ENCODE measurements around the gene LINGO3.
A peak's percentile ranks its signal among the peaks of the same experiment; 100 is the strongest.

LINGO3 gene

DNA sequence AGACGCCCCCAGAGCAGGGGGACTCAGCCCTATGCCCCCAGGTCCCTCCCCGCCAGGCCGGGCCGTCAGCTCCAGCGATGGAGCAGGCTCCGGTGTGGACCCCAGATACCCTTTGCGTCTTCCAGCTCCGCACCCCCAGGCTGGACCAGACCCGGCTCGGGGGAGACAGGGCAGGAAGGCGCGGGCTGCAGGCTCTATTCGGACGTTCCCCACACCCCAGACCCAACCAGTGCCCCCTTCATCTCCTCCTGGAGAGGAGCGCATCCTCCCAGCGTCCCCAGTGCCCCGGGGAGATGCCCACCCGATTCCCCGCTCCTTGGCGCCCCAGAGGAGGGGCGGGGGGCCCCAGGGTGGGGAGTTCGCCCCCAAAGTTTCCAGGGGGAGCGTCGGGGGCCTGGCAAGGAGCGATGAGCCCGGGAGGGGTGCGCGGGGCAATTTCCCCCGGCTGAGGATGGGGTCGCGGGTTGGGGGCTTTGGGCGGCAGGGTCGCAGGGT is 389 bp downstream of the LINGO3 start:
- DNase-seq (ENCODE audit: low read depth in 1 of 2, low spot score in 1 of 2), result no peak

DNA sequence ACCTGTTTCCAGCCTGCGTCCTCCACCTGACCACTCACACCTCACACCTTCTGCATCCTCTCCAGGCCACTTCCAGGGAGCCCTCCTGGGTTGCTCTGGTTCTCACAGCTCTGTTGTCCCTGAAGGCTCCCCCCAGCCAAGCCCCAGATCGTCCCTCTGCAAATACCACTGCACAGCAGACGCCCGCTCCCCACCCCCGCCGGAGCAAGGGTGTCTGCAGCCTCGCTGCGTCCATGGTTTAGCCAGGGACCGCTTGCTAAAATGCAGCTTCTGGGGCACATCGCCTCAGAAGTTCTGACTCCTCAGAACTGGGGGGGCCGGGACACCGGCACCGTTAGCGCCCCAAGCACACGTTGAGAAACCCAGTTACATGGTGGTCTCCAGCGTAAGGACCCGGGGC is 983 bp downstream of the LINGO3 start:
- DNase-seq (ENCODE audit: low read depth in 1 of 2, low spot score in 1 of 2), result no peak

DNA sequence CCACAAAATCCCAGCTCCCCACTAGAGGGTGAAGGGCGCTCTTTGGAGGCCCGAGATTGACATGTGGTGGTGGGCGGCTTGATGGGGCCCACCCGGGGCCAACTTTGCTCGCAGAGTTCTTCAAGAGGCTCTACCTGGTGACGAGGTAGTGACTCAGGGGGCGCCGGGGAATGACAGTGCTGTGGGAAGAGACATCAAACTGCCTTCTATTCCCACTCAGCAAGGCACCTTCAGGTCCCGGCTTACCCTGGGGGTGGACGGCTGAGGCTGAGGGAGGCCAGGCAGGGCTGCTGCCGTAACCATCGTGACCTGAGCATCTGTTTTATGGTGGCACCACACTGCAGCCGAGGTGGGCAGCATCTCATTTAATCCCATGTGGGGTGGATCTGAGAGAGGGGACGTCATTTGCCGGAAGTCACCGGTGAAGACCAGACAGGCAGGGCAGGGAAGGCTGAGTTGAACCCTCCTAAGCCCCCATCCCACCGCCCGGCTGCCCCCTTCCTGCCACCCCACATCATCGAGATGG is 1.6 kb downstream of the LINGO3 start:
- no peak for DNase-seq (ENCODE audit: low read depth in 1 of 2, low spot score in 1 of 2)

DNA sequence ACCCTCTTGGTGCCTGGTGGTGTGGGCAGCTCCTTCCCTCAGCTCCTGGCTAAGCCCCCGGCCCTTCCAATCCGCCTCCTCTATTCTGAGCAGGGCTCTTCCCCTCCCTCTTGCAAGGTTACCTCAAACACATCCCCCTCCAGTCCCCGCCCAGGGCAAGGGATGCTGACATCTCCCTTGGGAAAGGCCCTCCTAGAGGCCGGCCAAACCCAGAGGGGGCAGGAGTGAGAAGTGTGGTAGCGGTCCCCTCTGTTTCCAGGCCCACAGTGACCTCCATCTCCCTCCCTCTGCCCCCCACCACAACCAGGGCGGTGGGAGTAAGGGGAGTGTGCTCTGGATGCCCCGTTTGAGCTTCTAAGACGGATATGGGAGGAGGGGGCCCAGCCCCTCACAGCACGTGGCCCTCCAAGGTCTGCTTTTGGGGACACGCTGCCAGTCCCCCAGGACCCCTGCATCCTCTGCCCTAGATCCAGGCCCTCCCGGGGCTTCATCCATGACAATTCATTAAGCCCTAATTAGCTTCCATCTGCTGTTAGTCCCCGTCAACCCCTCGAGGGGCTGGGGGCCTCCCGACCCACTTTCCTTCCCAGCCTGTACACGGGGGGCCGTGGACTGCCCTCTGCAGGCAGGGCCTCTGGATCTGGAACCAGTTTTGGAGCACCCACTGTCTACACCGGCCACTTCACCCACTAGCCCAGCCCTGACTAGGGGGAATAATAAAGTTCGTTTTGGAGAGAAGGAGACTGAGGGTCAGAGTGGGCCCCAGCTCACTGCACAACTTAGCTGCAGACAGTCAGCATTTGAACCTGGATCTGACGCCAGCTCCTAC is 2.3 kb downstream of the LINGO3 start:
- DNase-seq (ENCODE audit: low read depth in 1 of 2, low spot score in 1 of 2), result no peak

DNA sequence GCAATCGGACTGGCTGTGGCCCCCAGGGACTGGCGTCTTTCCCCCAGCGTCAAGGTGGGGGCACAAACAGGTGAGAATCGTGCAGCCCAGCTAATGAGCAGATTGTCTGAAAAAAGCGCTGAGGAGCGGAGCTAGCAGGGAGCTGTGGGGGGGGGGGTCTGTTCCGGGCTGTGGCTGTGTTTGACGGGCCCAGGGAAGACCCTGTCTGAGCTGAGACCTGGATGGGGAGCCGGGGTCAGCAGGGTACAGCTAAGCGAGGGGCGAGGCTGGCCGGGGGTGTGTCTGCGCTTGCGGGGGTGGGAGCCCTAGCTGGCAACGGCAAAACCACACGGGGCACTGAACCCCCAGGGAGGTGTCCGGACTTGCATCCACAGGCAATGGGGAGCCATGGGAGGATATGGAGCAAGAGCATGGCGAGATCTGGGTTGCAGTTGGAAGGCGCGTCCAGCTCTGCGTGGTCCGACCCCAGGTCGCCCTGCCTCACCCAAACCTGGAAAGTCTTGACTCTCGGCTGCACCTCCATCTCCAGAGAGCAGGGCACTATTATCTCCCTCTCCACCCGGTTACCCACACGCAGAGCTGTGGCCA is 4.6 kb downstream of the LINGO3 start:
- no peak for DNase-seq (ENCODE audit: low read depth in 1 of 2, low spot score in 1 of 2)

DNA sequence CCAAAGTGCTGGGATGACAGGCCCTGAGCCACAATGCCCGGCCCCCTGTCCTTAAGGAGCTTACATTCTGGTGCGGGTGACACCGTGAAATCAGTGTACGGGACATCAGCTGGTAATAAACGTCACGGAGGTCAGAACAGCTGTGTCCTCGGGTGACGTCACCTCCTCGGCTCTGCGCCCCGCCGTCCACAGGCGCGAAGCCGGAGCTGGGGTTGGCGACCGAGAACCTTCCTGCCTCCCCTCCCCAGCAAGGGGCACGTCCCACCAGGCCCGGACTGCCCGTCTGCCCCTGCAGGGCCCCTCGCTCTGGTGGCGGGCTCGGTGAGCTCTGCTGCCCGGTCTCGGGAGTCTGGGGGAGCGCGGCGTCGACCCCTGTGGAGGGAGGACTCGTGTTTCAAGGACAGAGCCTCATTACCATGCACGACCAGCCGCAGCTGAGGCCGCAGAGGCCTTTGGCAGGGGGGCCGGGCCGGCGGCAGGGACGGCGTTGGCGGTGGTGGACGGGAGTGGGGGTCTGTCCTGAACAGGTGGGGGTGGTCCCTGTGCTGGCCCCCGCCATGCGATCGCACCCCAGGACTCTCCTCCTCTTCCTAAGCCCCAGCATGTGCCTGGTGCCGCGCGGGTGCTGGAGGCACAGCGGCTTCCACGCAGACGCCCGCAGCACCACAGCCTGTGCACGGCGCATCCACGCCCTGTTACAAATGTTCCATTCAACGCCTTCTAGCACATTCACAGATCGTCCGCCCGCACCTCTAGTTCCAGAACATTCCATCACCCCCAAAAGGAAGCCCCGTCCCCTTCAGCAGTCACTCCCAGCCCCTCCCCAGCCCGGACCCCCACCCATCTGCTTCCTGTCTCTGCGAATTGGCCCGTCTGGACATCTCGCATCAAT is 5.4 kb downstream of the LINGO3 start:
- DNase-seq (ENCODE audit: low read depth in 1 of 2, low spot score in 1 of 2), result no peak

DNA sequence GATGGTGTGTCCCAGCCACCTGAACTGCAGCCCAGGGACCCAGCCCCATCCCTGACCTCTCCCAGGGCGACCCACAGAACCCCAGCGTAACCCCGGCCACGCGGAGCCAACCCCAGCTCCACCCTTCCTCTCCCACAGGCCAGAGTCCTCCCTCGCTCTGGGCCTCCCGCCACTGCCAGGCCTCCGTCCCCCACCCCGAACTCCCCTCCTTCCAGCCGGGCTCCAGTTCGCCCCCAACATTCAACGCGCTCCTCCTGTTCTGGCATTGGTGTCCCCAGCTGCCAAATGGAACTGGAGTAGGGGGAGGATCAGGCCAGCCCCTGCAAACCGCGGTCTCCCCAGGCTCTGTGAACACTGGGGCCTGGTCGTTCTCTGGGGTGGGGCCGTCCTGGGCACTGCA is 7.4 kb downstream of the LINGO3 start:
- no peak for DNase-seq (ENCODE audit: low read depth in 1 of 2, low spot score in 1 of 2)

DNA sequence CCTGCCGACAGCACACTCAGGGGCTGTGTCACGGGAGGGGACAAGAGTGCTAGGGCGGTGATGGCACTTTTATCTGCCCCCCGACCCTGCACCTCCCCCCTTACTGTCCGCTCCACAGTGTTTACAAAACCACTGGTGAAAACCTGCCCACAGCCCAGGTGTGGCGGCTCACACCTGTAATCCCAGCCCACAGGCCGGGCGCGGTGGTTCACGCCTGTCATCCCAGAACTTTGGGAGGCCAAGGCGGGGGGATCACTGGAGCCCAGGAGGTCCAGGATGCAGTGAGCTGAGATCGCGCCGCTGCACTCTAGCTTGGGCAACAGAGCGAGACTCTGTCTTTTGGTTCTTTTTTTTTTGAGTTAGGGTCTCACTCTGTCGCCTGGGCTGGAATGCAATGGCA is 11.8 kb downstream of the LINGO3 start:
- DNase-seq (ENCODE audit: low read depth in 1 of 2, low spot score in 1 of 2), result no peak

DNA sequence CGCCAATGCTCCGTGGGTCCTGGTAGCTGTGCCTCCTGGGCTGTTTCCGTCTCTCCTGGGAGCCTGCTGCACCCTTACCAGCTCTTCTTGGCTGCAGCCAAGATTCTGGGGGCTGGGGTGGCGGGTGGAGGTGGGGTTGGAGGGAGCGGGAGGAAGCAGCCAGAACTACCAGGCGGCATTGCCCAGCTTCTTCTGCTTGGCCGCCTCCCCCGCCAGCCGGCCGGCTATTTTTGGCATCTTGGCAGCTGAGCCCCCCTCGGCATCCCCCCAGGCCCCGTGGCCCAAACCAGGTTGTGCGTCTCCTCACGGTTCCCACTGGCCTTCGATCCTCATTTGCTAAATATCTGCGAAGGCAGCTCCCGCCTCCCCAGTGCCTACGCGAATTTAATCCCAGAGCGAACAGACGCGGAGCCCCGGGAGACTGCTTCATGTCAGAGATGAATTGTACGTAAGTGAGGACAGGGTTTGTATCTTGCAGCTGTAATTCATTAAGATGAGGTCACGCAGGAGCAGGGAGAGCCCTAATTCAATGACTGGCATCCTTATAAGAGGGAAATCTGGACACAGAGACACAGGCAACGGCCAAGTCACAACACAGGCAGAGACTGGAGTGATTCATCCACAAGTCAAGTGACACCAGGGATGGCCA is 13.1 kb downstream of the LINGO3 start:
- no peak for DNase-seq (ENCODE audit: low read depth in 1 of 2, low spot score in 1 of 2)

DNA sequence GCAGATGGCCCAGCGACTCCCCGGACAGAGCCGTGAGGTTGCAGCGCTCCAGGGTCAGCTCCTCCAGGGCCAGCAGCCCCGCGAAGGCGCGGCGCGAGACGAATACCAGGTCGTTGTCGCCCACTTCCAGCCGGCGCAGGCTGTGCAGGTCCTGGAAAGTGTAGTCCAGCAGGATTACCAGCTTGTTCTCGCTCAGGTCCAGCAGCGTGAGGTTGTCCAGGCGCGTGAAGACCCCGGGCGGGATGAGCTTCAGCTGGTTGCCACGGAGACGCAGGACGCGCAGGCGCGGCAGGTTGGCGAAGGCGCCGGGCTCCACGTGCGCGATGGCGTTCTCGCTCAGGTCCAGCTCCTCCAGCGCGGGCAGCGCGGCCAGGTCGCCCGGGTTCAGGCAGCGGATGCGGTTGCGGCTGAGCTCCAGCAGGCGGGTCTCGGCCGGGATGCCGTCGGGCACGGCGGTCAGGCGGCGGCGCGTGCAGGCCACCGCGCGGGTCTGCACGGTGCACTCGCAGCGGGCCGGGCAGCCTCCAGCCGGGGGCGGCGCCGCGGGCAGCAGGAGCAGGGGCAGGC is 16.7 kb downstream of the LINGO3 start:
- no peak for DNase-seq (ENCODE audit: low read depth in 1 of 2, low spot score in 1 of 2)

DNA sequence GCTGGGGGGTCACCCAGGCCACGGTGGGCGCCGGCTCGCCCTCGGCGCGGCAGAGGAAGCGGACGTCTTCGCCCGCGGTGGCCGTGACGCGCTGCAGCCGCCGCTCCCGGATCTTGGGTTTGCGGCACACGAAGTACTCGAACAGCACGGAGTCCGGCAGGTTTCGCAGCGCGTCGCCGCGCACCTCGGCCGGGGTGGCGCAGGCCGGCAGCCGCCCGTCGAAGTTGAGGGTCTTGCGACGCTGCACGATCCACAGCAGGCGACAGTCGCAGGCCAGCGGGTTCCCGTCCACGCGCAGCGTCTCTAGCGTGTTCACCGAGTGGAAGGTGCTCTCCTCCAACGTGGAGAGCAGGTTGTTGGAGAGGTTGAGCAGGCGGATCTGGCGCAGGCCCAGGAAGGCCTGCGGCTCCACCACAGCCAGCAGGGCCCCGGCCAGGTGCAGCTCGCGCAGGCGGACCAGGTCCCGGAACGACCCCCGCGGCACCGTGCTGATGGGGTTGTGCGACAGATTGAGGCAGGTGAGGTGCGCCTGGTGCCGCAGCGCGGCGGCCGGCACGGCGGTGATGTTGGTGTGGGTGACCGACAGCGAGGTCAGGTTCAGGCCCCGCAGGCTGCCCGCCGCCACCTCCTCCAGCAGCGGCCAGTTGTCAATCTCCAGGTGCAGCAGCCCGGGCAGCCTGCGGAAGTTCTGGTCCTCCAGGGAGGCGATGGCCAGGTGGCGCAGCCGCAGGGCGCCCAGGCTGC is 17.3 kb downstream of the LINGO3 start:
- no peak for DNase-seq (ENCODE audit: low read depth in 1 of 2, low spot score in 1 of 2)

DNA sequence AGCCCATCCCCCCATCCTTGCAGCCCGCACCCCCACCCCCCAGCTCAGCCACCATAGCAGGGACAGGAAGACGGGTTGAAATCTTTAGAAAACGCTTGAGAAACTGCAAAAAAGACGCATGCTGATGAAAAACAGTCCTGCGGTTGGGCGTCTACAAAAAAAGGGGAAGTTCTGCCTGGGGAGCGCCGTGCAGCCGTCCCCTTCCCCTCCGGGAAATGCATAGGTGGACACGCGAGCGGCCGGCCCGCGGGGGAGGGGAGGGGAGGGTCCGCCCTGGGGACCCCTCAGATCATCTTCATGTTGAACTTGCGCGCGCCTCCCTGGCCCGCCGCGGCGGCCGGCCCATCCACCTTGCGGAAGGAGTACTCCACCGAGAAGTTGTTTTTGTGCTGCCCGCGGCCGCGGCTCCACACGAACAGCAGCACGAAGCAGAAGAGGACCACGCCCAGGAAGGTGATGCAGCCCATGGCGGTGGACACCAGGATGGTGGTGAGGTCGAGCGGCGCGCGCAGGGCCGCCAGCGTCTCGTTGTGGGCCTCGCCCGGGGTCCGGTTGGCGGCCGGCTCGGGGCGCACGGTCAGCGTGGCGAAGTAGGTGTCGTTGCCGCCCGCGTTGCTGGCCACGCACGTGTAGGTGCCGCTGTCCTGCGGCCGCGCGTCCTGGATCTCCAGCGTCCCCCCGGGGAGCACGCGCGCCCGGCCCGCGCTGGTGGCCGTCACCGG is 18.1 kb downstream of the LINGO3 start:
- DNase-seq (ENCODE audit: low read depth in 1 of 2, low spot score in 1 of 2), result peak in 1 of 2 donors; percentile 31

DNA sequence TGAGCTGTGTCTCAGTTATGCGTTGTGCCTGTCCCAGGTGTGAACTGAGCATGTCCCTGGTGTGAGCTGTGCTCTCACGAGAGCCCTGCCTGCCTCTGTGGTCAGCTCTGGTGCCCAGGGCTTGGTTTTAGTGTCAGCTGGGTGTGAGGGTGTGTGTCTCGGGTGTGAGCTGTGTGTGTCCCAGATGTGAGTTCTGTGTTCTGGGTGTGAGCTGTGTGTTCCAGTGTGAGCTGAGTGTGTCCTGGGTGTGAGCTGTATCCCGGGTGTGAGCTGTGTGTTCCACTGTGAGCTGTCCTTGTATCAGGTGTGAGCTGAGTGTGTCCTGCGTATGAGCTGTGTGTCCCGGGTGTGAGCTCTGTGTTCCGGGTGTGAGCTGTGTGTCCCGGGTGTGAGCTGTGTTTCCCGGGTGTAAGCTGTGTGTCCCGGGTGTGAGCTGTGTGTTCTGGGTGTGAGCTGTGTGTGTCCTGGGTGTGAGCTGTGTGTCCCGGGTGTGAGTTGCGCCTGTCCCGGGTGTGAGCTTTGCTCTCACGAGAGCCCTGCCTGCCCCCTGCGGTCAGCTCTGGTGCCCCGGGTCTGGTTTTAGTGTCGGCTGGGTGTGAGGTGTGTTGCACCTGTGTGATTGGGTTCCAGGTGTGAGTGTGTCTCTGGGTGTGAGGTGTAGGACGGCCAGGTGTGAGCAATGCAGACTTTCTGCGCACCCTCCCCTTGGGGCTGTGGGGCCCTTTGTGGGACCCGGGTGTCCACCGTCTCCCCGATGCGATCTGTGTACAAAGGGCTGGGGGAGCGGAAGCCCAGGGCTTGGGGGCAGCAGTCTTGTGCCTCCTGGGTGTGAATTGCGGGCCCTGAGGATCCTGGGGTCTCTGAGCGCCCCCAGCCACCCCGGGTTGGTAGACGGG is 18.9 kb downstream of the LINGO3 start:
- no peak for DNase-seq (ENCODE audit: low read depth in 1 of 2, low spot score in 1 of 2)

DNA sequence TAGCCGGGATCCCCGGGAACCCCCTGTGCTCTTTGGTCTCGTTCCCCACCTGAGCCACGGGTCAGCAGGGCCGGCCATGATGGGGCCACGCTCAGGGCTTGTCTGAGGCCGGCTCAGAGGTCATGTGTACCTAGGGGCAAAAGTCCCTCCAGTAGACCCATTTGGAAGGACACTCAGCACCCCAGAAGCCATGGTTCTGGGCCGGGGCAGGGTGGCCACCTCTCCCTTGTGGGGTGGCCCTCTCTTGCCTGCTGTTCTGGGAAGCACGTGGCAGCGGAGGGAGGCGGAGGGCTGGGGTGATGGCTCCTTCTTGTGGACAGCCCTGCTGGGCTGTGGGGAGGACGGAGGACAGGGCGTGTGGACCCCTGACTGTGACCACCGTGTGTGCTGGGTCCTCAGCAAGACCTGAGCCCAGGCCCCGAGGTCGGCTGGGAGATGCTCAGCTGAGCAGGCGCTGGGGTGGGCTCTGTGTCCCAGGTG is 19.6 kb downstream of the LINGO3 start:
- no peak for DNase-seq (ENCODE audit: low read depth in 1 of 2, low spot score in 1 of 2)

DNA sequence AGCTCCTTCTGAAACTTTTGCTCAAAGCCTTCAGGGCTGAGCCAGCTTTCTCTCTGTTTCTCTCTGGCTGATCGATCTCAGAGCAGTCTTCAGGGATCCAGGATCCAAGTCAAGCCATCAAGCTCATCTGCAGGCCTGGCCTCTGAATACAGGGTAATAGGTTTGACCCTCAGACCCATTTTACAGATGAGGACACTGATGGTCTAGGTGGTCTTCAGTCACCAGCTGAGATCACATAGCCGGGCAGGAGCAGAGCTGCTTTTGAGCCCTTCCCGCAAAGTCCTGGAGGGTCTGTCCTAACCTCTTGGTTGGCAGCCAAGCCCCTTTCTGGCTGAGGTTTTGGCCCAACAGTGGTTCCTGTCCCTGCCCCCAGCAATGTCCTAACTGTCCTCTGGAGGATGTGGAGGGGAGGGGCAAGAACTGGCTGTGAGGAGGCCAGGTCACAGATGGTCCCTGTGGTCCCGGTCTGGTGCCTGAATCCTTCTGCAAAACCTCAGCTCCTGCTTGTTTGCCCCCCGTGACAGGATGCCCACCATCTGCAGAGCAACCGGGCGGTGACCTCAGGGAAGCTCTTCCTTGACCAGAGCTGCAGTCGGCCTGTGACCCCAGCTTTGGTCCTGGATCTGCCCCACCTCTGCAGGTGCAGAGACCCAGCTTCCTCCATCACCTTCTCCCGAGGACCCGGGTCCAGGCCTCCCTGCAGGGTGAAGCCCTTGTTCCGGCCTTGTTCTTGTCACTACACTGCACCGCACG is 20.2 kb downstream of the LINGO3 start:
- DNase-seq (ENCODE audit: low read depth in 1 of 2, low spot score in 1 of 2), result no peak

DNA sequence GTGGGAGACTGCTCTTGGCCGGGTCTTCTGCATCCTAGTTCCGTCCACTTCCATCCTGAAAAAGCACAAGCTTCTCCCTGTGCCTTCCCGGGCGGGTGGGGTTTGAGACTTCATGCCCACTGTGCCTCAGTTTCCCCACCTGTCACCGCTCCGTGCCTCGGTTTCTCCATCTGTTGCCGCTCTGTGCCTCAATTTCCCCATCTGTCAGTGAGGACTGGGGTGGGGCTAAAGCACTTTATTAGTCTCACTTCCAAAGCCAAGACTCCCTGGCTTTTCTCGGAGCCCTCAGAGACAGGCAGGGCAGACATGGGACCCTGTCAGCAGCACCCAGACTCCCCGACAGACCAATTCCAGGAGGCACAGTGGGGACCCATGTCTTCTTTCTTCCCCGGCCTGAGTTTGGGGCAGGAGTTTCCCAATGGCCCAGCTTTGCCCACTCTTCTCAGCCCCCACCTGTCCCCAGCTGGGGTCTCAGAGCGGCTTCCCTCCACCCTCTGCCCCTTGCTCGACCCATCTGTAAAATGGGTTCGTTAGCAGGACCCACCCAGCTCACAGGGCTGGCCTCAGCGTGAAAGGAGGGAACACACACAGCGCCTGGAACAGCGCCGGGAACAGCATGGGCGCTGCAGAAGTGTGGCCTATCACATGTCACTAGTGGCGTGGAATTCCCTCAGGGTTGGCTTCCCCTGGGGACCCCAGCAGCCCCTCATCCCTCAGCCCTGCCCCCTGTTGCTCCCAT is 21.4 kb downstream of the LINGO3 start:
- no peak for DNase-seq (ENCODE audit: low read depth in 1 of 2, low spot score in 1 of 2)
